ENCODE measurements around the gene ATAD3B. TPM values are rescaled to one million over a fixed set of nuclear protein-coding genes. Genes with fewer than 3 reads are reported as not detected.
A peak's percentile ranks its signal among the peaks of the same experiment; 100 is the strongest.
"Not testable (repeated sequence)": the region's sequence is repeated elsewhere in the genome, so short reads cannot be mapped to it uniquely, and the experiment has no call there.

ATAD3B gene
- total RNA-seq, 2 experiments from 2014 or later: 75.7 to 77.4 TPM

GRCh38 chr1:1455366-1455884, 16.1 kb upstream of the ATAD3B start:
- peaks cover 4% of the 10 kb centered on the region for H3K27me3 Mint-ChIP-seq

DNA sequence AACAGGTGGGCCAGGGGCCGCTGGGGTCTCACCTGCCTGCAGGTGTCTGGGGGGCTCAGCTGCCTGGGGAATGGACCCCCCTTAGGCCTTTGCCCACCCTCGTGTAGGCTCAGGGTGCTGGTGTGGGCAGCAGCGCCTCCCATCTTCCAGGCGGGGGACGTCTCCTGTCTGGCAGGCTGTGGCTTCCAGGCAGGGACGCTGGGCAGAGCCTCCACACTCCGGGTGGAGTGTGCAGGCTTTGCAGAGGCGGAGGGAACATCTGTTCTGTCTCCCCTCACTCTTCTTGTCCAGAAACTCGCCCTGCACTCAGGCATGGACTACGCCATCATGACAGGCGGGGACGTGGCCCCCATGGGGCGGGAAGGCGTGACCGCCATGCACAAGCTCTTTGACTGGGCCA, 15.6 kb upstream of the ATAD3B start:
- not testable (repeated sequence) for H3K9me3 Mint-ChIP-seq, H3K27me3 Mint-ChIP-seq, H3K4me3 Mint-ChIP-seq

More at GRCh38 chr1:1455366-1455884, 16.1 kb upstream of the ATAD3B start:
- Mint-ChIP-seq H3K4me1 (no peaks in the 10 kb centered on the region), H3K36me3 (no peaks in the 10 kb centered on the region), H3K27ac (no peak overlapping the region), H3K4me3 (no peak overlapping the region), H3K9me3 (no peaks in the 10 kb centered on the region)
- DNase-seq: no peak

GRCh38 chr1:1456683-1457255, 14.8 kb upstream of the ATAD3B start:
- not testable (repeated sequence) for H3K4me3 Mint-ChIP-seq, H3K9me3 Mint-ChIP-seq, H3K4me1 Mint-ChIP-seq, H3K36me3 Mint-ChIP-seq, H3K27ac Mint-ChIP-seq, DNase-seq
- H3K27me3 Mint-ChIP-seq: peaks cover 13% of the 10 kb centered on the region

More for the DNA sequence above, 15.6 kb upstream of the ATAD3B start:
- not testable (repeated sequence) for H3K36me3 Mint-ChIP-seq, H3K4me1 Mint-ChIP-seq, DNase-seq, H3K27ac Mint-ChIP-seq

DNA sequence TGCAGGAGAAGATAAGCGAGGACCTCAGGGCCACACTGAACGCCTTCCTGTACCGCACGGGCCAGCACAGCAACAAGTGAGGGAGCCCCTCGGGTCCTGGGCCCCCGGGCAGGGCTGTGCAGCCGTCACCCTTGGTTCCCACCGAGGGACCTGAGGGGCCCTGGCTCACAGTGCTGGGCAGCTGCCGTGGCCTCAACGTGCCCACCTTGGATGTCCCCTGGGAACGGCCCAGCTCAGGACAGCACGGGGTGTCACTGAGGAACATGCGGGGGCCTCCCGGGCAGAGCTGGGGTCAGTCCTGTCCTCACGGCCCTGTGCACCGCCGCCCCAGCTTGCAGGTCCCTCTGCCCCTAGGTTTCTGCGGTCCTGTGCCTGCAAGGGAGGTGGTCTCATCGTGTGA, 12.4 kb upstream of the ATAD3B start:
- not testable (repeated sequence) for H3K4me3 Mint-ChIP-seq, DNase-seq, H3K4me1 Mint-ChIP-seq, H3K36me3 Mint-ChIP-seq, H3K27ac Mint-ChIP-seq, H3K9me3 Mint-ChIP-seq
- H3K27me3 Mint-ChIP-seq: peaks cover 13% of the 10 kb centered on the region

- H3K36me3 Mint-ChIP-seq, H3K4me3 Mint-ChIP-seq, DNase-seq, H3K4me1 Mint-ChIP-seq, H3K9me3 Mint-ChIP-seq, H3K27ac Mint-ChIP-seq: not testable (repeated sequence)
- H3K27me3 Mint-ChIP-seq: peaks cover 13% of the 10 kb centered on the region
Observed at GRCh38 chr1:1459711-1460110, 11.9 kb upstream of the ATAD3B start.

DNA sequence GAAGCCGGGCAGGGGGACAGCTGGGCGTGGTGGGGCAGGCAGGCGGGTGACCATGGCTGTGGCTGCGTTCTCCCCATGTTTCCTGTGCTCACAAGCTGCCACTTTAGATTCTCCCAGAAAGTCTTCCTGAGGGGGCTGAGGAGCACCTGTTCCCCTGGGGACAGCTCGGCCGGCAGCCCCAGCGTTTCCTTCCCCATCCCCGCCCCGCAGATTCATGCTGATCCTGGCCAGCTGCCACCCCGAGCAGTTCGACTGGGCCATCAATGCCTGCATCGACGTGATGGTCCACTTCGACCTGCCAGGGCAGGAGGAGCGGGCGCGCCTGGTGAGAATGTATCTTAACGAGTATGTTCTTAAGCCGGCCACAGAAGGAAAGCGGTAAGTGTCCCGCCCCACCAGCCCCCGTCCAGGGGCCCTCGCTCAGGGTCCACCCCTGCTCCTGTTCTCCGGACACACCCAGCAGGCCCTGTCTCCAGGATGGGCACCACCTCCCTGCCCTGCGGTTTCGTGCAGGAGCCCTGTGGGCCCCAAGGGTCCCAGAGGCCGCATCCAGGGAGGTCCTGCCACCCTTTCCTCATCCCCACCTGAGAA, 10.9 kb upstream of the ATAD3B start:
- H3K4me3 Mint-ChIP-seq: no peak overlapping the region
- H3K9me3 Mint-ChIP-seq: no peaks in the 10 kb centered on the region
- H3K27me3 Mint-ChIP-seq: peaks cover 13% of the 10 kb centered on the region
- H3K4me1 Mint-ChIP-seq: no peaks in the 10 kb centered on the region
- H3K27ac Mint-ChIP-seq: no peak overlapping the region
- no peak for DNase-seq
- H3K36me3 Mint-ChIP-seq: no peaks in the 10 kb centered on the region

DNA sequence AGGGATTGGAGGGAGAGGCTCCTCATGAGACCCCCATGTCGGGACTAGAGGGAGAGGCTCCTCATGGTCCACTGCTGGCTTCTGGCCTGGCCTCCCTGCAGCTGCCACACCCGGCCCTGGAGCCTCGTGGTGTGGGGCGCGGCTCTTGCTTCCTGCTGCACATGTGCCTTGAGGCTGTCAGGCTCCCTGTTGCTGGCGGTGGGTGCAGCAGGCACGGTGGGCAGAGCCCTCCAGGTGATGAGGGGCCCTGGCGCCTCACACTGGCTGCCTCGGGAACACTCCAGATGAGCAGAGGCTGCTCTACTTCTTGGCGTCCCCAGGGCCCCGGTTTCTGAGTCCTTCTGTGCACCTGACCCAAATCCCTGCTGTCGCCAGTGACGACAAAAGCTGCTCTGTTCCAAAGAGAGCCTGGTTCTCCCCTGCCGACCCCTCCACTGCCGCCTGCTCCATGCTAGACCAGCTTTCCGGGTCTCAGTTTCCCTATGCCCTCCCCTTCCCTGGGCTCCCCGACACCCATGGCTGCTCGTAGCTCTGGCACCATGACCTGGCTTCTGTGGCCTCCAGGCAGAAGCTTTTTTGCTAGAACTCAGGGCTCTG, 9.7 kb upstream of the ATAD3B start:
- no peak for DNase-seq
- Mint-ChIP-seq H3K4me3 (peak overlapping the region; percentile 58), H3K27me3 (peaks cover 13% of the 10 kb centered on the region), H3K27ac (peak overlapping the region; percentile 63), H3K36me3 (no peaks in the 10 kb centered on the region), H3K9me3 (no peaks in the 10 kb centered on the region), H3K4me1 (no peaks in the 10 kb centered on the region)

DNA sequence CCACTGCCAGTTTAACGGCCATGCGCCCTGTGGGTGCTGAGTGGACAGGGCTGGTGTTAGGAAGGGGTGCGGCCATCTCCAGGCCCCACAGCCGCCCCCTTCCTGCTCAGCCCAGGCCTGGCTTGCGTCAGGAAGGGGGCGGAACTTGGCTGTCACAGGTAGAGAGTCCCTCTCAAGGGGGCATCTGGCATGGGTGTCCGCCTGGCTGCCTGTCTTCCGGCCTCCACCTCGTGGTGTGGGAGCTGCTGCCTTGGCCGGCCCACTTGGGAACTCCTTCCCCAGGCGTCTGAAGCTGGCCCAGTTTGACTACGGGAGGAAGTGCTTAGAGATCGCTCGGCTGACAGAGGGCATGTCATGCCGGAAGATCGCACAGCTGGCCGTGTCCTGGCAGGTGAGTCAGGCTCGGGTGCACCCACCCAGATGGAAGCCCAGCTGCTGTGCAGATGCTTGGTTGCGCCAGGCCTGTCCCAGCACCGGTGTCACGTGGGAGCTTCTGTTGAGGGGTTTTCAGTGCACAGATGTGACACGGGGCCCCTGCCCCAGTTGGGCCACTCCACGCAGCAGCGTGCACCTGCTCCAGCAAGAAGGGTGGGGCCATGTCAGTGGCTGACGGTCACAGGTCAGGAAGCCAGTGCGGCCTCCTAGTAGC, 9.1 kb upstream of the ATAD3B start:
- DNase-seq: peak; percentile 17
- H3K36me3 Mint-ChIP-seq: no peaks in the 10 kb centered on the region
- peaks cover 13% of the 10 kb centered on the region for H3K27me3 Mint-ChIP-seq
- H3K9me3 Mint-ChIP-seq: no peaks in the 10 kb centered on the region
- H3K4me3 Mint-ChIP-seq: peak overlapping the region; percentile 58
- H3K27ac Mint-ChIP-seq: peak overlapping the region; percentile 63
- H3K4me1 Mint-ChIP-seq: no peaks in the 10 kb centered on the region

DNA sequence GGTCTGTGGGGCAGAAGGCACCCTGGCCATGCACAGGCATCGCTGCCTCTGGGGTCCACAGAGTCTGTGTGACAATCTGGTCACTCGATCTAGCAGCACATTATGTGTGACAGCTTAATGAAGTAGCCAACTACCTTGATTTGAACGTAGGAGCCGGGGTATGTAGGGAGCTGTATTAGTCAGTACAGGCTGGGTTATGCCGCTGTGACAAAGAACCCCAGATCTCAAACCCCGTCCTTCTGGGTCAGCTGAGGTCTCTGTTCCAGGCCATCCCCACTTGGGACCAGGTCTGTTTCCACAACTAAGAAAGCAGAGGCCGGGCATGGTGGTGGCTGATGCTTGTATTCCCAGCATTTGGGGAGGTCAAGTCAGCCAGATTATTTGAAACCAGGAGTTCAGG, 8.3 kb upstream of the ATAD3B start:
- H3K27me3 Mint-ChIP-seq: peaks cover 13% of the 10 kb centered on the region
- H3K4me3 Mint-ChIP-seq: no peak overlapping the region
- H3K27ac Mint-ChIP-seq: no peak overlapping the region
- H3K36me3 Mint-ChIP-seq: no peaks in the 10 kb centered on the region
- no peaks in the 10 kb centered on the region for H3K4me1 Mint-ChIP-seq
- H3K9me3 Mint-ChIP-seq: no peaks in the 10 kb centered on the region
- no peak for DNase-seq

DNA sequence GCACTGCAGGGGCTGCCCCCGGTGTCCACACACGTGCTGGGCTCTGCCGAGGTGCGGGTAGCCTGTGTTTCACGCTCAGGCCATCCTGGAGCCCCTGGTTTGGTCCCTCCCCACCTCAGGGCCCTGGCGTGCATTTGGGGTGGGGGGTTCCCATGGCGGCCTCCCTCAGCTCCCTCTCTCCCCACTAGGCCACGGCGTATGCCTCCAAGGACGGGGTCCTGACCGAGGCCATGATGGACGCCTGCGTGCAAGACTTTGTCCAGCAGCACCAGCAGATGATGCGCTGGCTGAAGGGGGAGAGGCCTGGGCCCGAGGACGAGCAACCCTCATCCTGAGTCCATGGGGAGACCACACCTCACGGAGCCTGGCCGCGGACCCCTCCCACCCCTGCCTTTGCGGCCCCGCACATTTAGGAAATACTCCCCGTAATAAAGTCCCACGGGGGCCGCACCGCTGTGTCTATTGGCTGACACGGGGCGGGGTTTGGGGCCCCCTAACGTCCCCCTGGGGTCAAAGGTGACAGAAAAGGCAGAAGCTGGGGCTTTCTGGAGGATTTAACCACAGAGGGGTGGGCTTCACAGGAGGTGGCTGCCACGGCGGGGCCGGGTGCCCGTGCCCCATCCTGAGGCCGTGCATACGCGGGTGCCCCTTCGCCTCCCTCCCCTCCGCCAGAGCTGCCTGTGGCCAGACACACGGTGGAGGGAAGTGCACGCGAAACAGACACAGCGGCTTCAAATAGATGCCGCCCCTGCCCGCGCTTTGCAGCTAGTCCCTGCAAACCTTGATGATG, 3.2 kb upstream of the ATAD3B start:
- not testable (repeated sequence) for H3K9me3 Mint-ChIP-seq, DNase-seq, H3K4me3 Mint-ChIP-seq, H3K27ac Mint-ChIP-seq, H3K27me3 Mint-ChIP-seq, H3K36me3 Mint-ChIP-seq
- peaks cover 11% of the 10 kb centered on the region for H3K4me1 Mint-ChIP-seq

DNA sequence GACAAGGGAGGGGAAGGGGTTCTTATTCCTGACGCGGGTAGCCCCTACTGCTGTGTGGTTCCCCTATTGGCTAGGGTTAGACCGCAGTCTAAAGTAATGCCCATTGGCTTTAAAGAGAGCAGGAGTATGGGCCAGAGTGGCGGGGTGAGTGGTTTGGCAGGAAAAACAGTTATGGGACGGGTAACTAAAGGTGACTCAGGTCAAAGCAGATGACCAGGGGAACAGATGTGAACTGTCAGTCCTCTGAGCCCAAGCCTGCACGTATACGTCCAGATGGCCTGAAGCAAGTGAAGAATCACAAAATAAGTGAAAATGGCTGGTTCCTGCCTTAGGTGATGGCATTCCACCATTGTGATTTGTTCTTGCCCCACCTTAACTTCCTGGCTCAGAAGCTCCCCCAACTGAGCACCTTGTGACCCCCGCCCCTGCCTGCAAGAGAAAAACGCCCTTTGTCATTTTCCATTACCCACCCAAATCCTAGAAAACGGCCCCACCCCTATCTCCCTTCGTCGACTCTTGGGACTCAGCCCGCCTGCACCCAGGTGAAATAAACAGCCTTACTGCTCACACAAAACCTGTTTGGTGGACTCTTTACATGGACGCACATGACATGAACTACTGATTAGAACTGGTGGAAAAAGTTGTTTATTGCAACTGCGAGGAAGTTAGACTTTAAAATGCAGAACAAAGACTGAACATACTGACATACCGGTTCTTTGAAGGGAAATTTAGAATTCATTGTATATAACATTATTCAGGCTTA, 758 bp upstream of the ATAD3B start:
- no peaks in the 10 kb centered on the region for H3K9me3 Mint-ChIP-seq
- peak; percentile 41 for DNase-seq
- H3K27me3 Mint-ChIP-seq: no peaks in the 10 kb centered on the region
- H3K4me3 Mint-ChIP-seq: peak overlapping the region; percentile 92
- peaks cover 11% of the 10 kb centered on the region for H3K36me3 Mint-ChIP-seq
- H3K27ac Mint-ChIP-seq: peak overlapping the region; percentile 92
- peaks cover 17% of the 10 kb centered on the region for H3K4me1 Mint-ChIP-seq

DNA sequence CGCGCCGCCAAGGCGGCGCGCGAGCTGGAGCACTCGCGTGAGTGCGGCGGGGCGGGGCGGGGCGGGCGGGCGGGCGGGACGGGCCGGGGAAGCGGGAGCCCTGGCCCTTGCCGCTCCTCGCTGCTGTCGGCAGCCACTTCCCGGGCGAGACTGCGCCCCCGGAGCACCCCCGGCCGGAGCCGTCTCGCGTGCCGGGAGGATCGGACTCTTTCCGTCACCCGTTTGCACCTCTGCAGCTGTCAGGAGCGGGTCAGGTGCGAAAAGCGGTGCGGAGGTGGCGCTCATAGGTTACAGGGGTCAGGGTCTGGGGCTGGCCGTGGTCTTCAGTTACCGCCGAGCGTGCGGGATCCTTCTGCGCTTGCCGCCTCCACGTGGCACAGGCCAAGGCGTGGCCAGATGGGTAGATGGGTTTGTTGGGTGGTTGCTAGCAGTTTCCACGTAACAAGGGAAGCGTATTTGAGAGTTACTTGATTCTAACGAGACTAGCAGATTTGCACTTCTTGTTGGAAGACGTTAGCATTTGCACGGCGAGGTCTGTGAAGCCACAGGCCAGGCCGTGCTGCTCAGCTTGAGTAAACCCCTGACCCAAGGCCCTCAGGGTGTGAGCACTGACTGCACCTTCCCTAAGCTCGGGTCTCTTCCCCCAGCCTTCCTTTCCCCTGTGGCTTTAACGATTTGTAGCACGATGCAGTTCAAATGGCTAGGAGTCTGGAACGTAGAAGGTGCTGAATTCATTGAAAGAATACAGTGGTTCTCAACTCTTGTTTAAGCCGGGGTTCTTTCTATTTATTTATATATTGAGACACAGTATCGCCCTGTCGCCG, 700 bp downstream of the ATAD3B start:
- H3K9me3 Mint-ChIP-seq, H3K27me3 Mint-ChIP-seq: not testable (repeated sequence)
- peak overlapping the region; percentile 74 for H3K27ac Mint-ChIP-seq
- peak overlapping the region; percentile 86 for H3K4me3 Mint-ChIP-seq
- peak; percentile 39 for DNase-seq
- H3K4me1 Mint-ChIP-seq: peaks cover 17% of the 10 kb centered on the region
- peaks cover 13% of the 10 kb centered on the region for H3K36me3 Mint-ChIP-seq

DNA sequence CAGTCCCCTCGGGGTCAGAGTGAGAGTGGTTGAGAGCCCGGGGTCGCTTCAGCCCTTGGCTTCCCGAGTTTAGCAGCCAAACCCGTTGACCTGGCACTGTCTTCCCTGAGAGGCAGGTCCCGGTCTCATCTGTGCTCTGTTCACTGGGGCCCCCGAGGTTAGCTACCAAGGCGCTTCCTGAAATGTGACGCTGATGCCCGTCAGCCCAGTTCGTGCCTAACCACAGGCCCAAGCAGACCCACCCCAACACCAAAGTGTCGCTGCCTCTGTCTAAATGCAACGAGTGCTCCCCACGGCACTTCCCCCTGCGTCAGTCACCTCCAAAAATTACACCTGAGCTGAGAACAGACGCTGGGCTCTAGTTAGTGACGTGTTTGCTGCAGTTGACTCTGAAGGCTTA, 4.4 kb downstream of the ATAD3B start:
- H3K4me3 Mint-ChIP-seq, DNase-seq, H3K9me3 Mint-ChIP-seq, H3K27me3 Mint-ChIP-seq, H3K4me1 Mint-ChIP-seq, H3K27ac Mint-ChIP-seq: not testable (repeated sequence)
- peaks cover 24% of the 10 kb centered on the region for H3K36me3 Mint-ChIP-seq

DNA sequence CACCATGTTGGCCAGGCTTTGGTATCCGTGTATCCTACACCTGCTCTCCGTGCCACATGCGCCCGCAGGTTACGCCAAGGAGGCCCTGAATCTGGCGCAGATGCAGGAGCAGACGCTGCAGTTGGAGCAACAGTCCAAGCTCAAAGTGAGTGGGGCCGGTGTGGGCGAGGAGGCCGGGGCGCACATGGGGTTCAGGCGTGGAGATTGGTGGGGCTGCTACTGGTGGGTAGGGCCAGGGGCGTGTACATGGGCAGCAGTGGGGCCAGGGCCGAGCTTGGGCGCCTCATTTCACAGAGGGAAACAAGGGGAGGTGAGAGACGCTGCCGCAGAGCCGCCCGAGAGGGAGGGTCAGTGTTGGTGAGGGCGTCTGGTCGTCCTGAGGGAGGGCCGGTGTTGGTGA, 5.6 kb downstream of the ATAD3B start:
- no peaks in the 10 kb centered on the region for H3K27me3 Mint-ChIP-seq
- no peak for DNase-seq
- peaks cover 28% of the 10 kb centered on the region for H3K36me3 Mint-ChIP-seq
- H3K27ac Mint-ChIP-seq: no peak overlapping the region
- peaks cover 6% of the 10 kb centered on the region for H3K4me1 Mint-ChIP-seq
- H3K9me3 Mint-ChIP-seq: no peaks in the 10 kb centered on the region
- no peak overlapping the region for H3K4me3 Mint-ChIP-seq
